Activated naive CD4-positive, alpha-beta T cell treated with anti-CD3 and anti-CD28 coated beads for 36 hours (primary cell): ENCODE data around the gene BOK. TPM values are rescaled to one million over a fixed set of nuclear protein-coding genes. Genes with fewer than 3 reads are reported as not detected.

Experiments used
- CTCF ChIA-PET: fragments of 350-600 bp; sonication (Branson Sonifier 250); formaldehyde crosslinking; loops from one replicate; lab custom pipeline; 2021; ENCODE audit warnings: antibody characterized with exemption; lab: Charles Lee
- DNase-seq: peaks from one replicate; pipeline ENCODE4 v3.0.0-alpha.2; 2020
- H3K27ac Mint-ChIP-seq: one replicate; pipeline ENCODE4 v1.8.0; 2021; ENCODE audit warnings: mild to moderate bottlenecking, mixed read lengths
- H3K27me3 Mint-ChIP-seq: one replicate; pipeline ENCODE4 v1.8.0; 2021; ENCODE audit warnings: low read depth, mixed read lengths
- H3K36me3 Mint-ChIP-seq: one replicate; pipeline ENCODE4 v1.8.0; 2021; ENCODE audit warnings: low read depth, mixed read lengths
- H3K4me1 Mint-ChIP-seq: one replicate; pipeline ENCODE4 v1.8.0; 2021; ENCODE audit warnings: low read depth, mixed read lengths
- H3K4me3 Mint-ChIP-seq: one replicate; pipeline ENCODE4 v1.8.0; 2021; ENCODE audit warnings: mild to moderate bottlenecking, moderate library complexity, mixed read lengths
- H3K9me3 Mint-ChIP-seq: one replicate; pipeline ENCODE4 v1.8.0; 2021; ENCODE audit warnings: mixed read lengths
- intact Hi-C: fragments of 100-400 bp; cut with micrococcal nuclease; formaldehyde crosslinking; loops from one replicate; pipeline ENCODE4 v1.15.1; 2023
- total RNA-seq, 2 experiments: library from RNA; stranded (reverse); gene quantifications; one replicate each; pipeline ENCODE4 v1.2.3, GENCODE V29; 2021

The BOK gene
- total RNA-seq, 2 experiments from 2014 or later, result not detected

DNA sequence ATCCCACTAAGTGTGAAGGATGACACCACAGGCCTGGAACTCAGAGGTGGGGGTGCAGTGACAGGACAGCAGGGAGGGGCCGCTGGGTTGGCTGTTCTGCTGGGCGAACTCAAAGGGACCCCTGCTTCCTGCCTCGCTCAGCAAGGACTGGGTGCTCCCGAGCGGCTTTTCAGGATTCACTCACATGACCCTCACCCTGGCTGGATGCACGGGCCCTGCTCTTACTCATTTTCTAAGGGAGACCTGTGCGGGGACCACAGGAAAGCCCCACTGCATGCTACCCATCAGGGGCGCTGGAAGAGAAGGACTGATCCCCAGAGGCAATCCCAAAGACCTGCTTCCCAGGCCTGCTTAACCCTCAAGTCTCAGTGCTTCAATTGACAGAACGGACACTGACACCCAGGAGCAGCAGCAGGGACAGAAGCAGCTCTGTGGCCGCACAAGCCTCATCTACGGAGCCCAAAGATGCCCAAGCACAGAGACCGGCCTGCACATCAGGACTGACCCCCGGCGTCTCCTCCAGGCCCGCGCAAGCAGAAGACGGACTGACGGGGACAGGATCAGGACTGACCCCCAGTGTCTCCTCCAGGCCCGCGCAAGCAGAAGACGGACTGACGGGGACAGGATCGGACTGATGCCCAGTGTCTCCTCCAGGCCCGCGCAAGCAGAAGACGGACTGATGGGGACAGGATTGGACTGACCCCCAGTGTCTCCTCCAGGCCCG, 48.8 kb downstream of the BOK start:
- Mint-ChIP-seq H3K27ac (no peak overlapping the region), H3K4me3 (no peak overlapping the region), H3K9me3 (no peaks in the 10 kb centered on the region), H3K27me3 (no peaks in the 10 kb centered on the region), H3K36me3 (peaks cover 5% of the 10 kb centered on the region), H3K4me1 (peaks cover 15% of the 10 kb centered on the region)
- CTCF ChIA-PET, result no interaction called here
- intact Hi-C loops, result no loop called here
- DNase-seq, result no peak

DNA sequence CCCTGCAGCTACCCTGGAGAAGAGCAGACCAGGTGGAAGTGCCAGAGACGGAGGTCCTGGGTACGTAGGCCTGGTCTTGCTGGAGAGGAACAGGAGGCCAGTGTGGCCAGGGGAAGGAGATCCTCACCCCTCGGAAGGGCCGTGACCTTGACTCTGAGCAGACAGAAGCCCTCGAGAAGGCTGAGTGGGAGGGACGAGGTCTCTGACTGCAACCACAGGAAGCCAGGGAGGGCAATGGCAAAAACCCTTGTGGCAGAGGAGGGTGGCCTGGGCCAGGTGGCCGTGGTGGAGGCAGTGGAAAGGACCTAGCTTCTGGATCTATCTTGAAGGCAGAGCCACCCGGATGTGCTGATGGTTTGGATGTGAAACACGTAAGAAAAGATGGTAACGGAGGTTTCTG, 50.3 kb downstream of the BOK start:
- Mint-ChIP-seq H3K4me3 (peak overlapping the region; percentile 33), H3K4me1 (peaks cover 15% of the 10 kb centered on the region), H3K27me3 (no peaks in the 10 kb centered on the region), H3K27ac (no peak overlapping the region), H3K36me3 (peaks cover 5% of the 10 kb centered on the region), H3K9me3 (no peaks in the 10 kb centered on the region)
- intact Hi-C loops, result no loop called here
- DNase-seq, result no peak
- CTCF ChIA-PET, result interaction anchor here (1.5 kb wide), 1 partner anchor 9 kb away, joined by 3 read pairs; no protein-coding TSS in a partner anchor

DNA sequence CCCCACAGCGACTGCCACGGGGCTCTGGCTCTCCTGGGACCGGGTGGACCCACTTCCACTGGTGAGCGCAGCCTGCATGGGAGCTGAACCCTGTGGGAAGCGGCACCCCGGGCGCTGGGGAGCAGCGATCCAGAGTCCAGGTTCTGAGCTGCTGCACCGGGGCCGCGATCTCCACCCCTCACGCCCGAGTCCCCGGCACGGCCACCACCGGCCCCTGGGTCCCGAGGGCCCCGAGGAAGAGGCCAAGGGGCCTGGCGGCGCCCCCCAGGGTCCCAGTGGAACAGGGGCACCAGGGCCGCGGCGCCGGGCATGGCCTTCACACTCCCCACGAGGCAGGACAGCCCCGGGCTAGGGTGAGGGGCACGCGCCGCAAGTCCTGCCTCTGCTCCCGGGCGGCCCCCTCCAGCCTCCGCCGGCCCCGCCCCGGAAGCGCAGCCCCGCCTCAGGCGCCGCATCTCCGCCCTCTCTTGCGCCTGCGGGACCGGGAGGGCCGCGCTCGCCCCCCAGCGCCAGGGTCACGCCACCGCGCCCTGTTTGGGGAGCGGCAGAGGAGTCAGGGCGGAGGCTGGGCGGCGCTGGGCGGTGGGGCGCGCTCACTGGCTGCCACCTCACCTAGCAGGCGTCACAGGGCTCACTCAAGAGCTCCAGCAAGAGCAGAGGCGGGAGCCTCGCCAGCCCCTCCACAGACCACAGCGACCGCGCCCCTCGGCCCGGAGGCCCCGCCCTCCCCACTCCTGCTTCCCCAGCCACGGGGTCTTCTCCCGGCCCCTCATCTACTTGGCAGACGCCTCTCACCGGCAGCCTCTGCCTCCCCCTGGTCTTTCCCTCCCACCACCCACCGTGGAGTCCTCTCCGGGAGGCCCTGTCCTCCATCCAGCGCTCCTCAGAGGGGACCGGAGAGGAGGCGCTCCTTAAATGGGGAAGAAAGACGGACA, 51.6 kb downstream of the BOK start:
- Mint-ChIP-seq H3K4me3 (peak overlapping the region; percentile 50), H3K36me3 (peaks cover 5% of the 10 kb centered on the region), H3K27me3 (no peaks in the 10 kb centered on the region), H3K4me1 (peaks cover 15% of the 10 kb centered on the region), H3K27ac (no peak overlapping the region), H3K9me3 (no peaks in the 10 kb centered on the region)
- intact Hi-C loops, result loop anchor here (1.0 to 5.0 kb wide), 4 partner anchors 102 to 458 kb away; partner anchors contain the start of genes HDLBP, PPP1R7, SEPTIN2 and STK25
- CTCF ChIA-PET, result interaction anchor here (0.7 to 1.0 kb wide), 2 partner anchors 25 to 147 kb away, joined by 3 read pairs; no protein-coding TSS in a partner anchor
- DNase-seq, result peak; percentile 90

DNA sequence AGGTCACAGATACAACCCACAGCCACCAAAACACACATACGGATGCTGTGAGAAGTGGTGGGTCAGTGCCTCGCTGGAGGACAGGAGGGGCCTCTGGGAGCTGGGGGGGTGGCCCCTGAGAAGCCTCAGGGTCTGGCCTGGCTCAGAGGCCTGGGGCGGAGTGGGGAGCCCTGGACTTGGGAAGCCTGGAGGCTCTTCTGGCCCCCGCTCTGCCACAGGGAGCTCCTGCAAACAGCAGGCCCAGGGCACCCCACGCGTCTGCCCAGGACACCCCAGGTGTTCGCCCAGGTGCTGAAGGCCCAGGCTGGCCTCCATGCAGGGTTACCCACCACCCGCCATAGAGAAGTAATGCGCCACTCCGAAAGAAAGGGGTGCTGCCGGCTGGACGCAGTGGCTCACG, 52.5 kb downstream of the BOK start:
- H3K27ac Mint-ChIP-seq, result no peak overlapping the region
- DNase-seq, result no peak
- no peaks in the 10 kb centered on the region for H3K9me3 Mint-ChIP-seq
- CTCF ChIA-PET, result interaction anchor here (0.6 kb wide), 1 partner anchor 370 kb away, joined by 3 read pairs; no protein-coding TSS in a partner anchor
- peaks cover 5% of the 10 kb centered on the region for H3K36me3 Mint-ChIP-seq
- H3K4me1 Mint-ChIP-seq, result peaks cover 20% of the 10 kb centered on the region
- intact Hi-C loops, result loop anchor here (2.0 to 5.0 kb wide), 3 partner anchors 166 to 459 kb away; partner anchors contain the start of genes HDLBP, PPP1R7 and SEPTIN2
- peak overlapping the region; percentile 50 for H3K4me3 Mint-ChIP-seq
- no peaks in the 10 kb centered on the region for H3K27me3 Mint-ChIP-seq

DNA sequence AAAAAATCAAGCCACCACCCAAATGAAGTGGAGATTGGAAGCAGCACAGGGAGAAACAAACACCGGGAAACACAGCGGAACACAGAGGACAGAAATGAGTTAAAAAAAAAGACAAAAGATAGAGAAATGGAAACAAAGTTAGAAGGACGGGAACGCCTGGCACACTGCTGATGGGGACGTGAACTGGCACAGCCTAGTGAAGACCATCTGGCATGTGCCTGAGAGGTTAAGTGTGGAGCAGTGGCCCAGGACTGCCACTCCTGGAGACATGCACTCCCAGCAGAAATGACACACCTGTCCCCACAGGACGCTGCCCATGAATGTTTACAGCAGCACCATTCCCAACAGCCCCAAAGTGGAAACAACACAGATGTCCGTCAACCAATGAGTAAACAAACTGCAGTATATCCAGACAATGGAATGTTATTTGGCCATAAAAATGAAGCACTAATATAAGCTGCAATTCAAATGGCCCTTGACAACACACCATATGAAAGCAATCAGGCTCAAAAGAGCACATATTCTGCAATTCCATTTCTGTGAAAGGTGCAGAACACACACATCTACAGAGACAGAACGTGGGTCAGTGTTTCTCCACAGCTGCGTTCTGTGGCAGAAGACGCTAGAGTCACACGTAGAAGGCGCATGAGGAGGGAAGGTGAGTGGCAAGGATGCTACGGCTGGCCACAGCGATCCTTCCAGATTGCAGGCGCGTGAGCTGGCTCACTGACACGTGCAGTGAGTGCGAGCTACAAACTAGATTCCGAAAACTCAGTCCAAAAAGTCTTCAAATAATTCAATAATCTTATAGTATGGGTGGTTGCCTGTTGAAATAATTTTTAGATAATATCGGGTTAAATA, 53.8 kb downstream of the BOK start:
- Mint-ChIP-seq H3K4me3 (no peak overlapping the region), H3K27me3 (no peaks in the 10 kb centered on the region), H3K36me3 (peaks cover 5% of the 10 kb centered on the region), H3K27ac (no peak overlapping the region), H3K4me1 (peaks cover 29% of the 10 kb centered on the region), H3K9me3 (no peaks in the 10 kb centered on the region)
- intact Hi-C loops, result loop anchor here (5.0 kb wide), 1 partner anchor 460 kb away; the partner anchor contains the start of gene PPP1R7
- CTCF ChIA-PET, result no interaction called here
- DNase-seq, result no peak

DNA sequence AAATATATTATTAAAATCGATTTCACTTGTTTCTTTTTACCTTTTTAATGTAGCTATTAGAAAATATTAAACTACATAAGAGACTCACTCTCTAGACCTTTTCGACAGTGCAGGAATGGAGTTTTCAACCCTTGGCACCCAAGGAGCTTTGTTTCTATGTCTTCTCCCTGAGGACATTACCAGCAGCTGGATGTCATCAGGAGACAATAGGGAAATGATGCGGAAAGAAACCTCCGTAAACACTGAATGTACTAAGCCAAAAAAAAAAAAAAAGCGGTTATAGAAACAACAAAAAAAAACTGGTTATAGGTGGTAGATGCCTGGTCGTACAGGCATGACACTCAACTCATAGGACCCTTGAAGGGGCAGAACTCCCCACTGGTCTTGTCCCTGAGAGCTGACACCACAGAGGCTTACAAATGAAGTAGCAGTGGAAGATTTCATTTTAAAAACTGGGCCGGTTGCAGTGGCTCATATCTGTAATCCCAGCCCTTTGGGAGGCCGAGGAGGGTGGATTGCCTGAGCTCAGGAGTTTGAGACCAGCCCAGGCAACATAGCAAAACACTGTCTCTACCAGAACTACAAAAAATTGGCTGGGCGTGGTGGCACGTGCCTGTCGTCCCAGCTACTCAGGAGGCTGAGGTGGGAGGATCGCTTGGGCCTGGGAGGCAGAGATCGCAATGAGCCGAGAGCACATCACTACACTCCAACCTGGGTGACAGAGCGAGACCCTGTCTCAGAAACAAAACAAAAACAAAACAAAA, 54.7 kb downstream of the BOK start:
- intact Hi-C loops, result loop anchor here (5.0 kb wide), 1 partner anchor 461 kb away; the partner anchor contains the start of gene PPP1R7
- CTCF ChIA-PET, result no interaction called here
- peaks cover 37% of the 10 kb centered on the region for H3K4me1 Mint-ChIP-seq
- no peaks in the 10 kb centered on the region for H3K27me3 Mint-ChIP-seq
- H3K36me3 Mint-ChIP-seq, result peaks cover 7% of the 10 kb centered on the region
- H3K4me3 Mint-ChIP-seq, result no peak overlapping the region
- no peaks in the 10 kb centered on the region for H3K9me3 Mint-ChIP-seq
- H3K27ac Mint-ChIP-seq, result no peak overlapping the region
- no peak for DNase-seq

DNA sequence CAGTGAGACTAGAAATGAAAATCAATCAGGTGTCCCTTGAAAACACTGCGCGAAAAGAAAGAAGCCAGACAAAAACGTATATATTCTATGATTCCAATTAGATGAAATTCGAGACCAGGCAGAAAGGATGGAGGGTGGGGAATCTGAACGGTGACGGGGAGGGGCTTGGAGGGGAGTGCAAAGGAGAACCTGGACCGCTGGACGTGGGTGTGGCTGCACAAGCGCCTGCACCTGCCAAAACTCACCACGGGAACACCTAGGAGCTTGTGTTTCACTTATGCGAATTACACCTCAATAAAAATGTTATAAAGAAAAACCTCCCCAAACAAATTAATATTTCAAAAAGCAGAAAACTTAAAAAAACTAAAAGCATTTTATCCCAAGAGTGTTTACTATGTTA, 56.5 kb downstream of the BOK start:
- no peak overlapping the region for H3K27ac Mint-ChIP-seq
- no peak for DNase-seq
- intact Hi-C loops, result no loop called here
- CTCF ChIA-PET, result interaction anchor here (0.7 kb wide), 1 partner anchor 222 kb away, joined by 3 read pairs; no protein-coding TSS in a partner anchor
- H3K36me3 Mint-ChIP-seq, result peaks cover 19% of the 10 kb centered on the region
- no peaks in the 10 kb centered on the region for H3K27me3 Mint-ChIP-seq
- peaks cover 41% of the 10 kb centered on the region for H3K4me1 Mint-ChIP-seq
- no peak overlapping the region for H3K4me3 Mint-ChIP-seq
- peaks cover 4% of the 10 kb centered on the region for H3K9me3 Mint-ChIP-seq

DNA sequence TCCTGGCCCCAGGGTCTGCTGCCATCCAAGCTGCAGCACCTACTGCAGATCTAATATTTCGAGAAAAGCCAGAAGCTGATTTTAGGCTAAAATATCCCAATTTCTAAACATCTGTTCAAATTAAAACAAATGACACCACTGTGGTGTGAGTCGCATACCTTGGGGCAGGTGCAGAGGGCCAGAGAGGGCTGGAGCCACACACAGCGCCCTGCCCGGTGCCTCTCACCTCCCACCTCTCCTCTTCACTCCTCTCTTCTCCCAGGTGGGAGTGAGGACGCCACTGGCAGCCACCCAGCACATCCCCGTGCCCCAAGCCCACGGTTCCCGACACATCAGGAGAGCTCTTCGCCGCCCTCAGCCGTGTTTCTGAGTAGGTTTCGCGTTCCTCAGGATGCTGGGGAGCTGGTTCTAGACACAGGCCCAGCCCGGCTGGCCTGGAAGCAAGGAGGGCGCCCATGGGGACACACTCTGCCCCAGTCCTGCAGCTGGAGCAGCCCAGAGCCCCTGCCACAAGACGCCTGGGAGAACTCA, 57.0 kb downstream of the BOK start:
- DNase-seq, result no peak
- intact Hi-C loops, result no loop called here
- Mint-ChIP-seq H3K9me3 (peaks cover 7% of the 10 kb centered on the region), H3K27me3 (no peaks in the 10 kb centered on the region), H3K36me3 (peaks cover 23% of the 10 kb centered on the region), H3K4me1 (peaks cover 42% of the 10 kb centered on the region), H3K27ac (no peak overlapping the region), H3K4me3 (no peak overlapping the region)
- CTCF ChIA-PET, result no interaction called here

DNA sequence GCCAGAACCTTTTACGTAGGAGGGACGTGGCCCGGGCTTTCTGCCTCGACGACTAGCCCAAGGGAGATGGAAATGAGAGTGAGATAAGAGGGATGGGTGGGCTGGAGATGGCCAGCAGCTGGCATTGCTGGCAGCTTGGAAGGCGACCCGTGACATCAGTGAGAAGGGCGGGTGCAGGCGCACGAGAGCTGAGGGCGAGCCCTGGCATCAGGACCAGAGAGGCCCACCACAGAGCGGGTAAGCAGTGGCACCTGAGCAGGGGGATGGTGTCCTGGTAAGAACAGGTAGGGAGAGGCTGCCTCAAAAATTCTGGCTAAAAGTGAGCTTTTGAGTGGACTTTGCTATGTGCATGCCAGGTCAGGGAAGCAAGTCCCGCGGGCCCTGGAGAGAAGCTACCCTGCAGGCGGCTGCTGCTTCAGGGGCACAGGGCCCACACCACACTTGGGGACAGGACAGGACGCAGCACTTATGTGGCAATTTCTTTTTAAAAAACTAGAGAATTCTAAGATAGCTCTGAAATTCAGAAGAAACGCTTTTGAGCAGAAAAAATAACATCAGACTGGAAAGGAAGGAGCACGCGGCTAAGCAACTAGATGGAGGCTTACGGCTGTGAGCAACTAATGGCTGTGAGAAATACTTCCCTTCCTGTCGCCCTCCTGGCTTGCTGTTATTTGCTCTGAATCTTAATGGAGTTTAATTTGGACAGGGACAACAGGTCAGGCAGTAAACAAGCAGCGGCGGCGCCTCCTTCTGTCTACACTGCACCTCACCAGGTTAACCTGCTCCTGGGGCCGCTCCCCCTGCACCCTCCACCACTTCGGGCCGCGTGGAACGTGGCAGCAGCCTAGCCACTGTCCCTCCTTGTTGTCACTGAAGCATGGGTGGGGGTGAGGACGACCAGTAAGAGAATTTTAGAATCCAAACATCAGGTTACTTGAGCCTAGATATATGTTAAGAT, 57.9 kb downstream of the BOK start:
- CTCF ChIA-PET, result interaction anchor here (0.8 kb wide), 1 partner anchor 13 kb away, joined by 3 read pairs; no protein-coding TSS in a partner anchor

More for the DNA sequence above, 57.9 kb downstream of the BOK start:
- Mint-ChIP-seq H3K4me3 (no peak overlapping the region), H3K9me3 (peaks cover 9% of the 10 kb centered on the region), H3K27ac (no peak overlapping the region), H3K4me1 (peaks cover 45% of the 10 kb centered on the region), H3K27me3 (no peaks in the 10 kb centered on the region), H3K36me3 (peaks cover 28% of the 10 kb centered on the region)
- DNase-seq, result no peak
- intact Hi-C loops, result loop anchor here (1.0 kb wide), 2 partner anchors 86 to 108 kb away; partner anchors contain the start of genes ING5 and STK25
